HG02840 (cell line): ENCODE measurements around the gene KRT24.

Experiments
- ATAC-seq: cut with Tn5 transposase; IDR thresholded peaks from one replicate; pipeline ENCODE4 v1.9.1; 2021; ENCODE audit warnings: mild to moderate bottlenecking, moderate library complexity, moderate number of reproducible peaks; ENCODE audit not compliant: unreplicated experiment, low FRiP score

KRT24 gene

GRCh38 chr17:40695874-40696472, 7.6 kb downstream of the KRT24 start:
- ATAC-seq = no peak

GRCh38 chr17:40694584-40694983, 9.0 kb downstream of the KRT24 start:
- ATAC-seq = no peak

GRCh38 chr17:40687106-40687505, 16.4 kb downstream of the KRT24 start:
- ATAC-seq = no peak

- ATAC-seq = no peak
Observed at GRCh38 chr17:40686192-40686591, 17.4 kb downstream of the KRT24 start.

- ATAC-seq = no peak
Observed at GRCh38 chr17:40680998-40681397, 22.6 kb downstream of the KRT24 start.

GRCh38 chr17:40679523-40679907, 24.0 kb downstream of the KRT24 start:
- ATAC-seq = no peak

- no peak for ATAC-seq
Observed at GRCh38 chr17:40678902-40679522, 24.5 kb downstream of the KRT24 start.

GRCh38 chr17:40675905-40676304, 27.6 kb downstream of the KRT24 start:
- no peak for ATAC-seq

GRCh38 chr17:40672654-40673053, 30.9 kb downstream of the KRT24 start:
- ATAC-seq = no peak

- no peak for ATAC-seq
Observed at GRCh38 chr17:40671282-40671681, 32.3 kb downstream of the KRT24 start.

- no peak for ATAC-seq
Observed at GRCh38 chr17:40666331-40666730, 37.2 kb downstream of the KRT24 start.

GRCh38 chr17:40664582-40665333, 38.8 kb downstream of the KRT24 start, which contains the start of gene KRT222:
Gene KRT222 (minus strand): TSS chr17:40665177. CDS start chr17:40665099, 78 bp downstream.
- ATAC-seq = no peak

GRCh38 chr17:40663252-40663651, 40.3 kb downstream of the KRT24 start:
- ATAC-seq = no peak

GRCh38 chr17:40659911-40660310, 43.6 kb downstream of the KRT24 start:
- ATAC-seq = no peak

- ATAC-seq = no peak
Observed at GRCh38 chr17:40658396-40658795, 45.2 kb downstream of the KRT24 start.

GRCh38 chr17:40651939-40652338, 51.6 kb downstream of the KRT24 start:
- ATAC-seq = no peak

- ATAC-seq = peak; percentile 17
Observed at GRCh38 chr17:40648384-40648968, 55.1 kb downstream of the KRT24 start.
